Measurements from ENCODE around the gene KANK4. TPM values are rescaled to one million over a fixed set of nuclear protein-coding genes. Genes with fewer than 3 reads are reported as not detected.

KANK4 gene
- total RNA-seq, 1 experiment from 2014 or later, result 1.7 TPM

- Histone ChIP-seq H3F3A (ENCODE audit: insufficient read depth, low read depth) (no peaks in the 10 kb centered on the region; the same call in 1 of the 2 replicates), H2AFZ (no peak overlapping the region), H3K27ac (no peak overlapping the region), H3K4me3 (no peak overlapping the region), H3K9me3 (ENCODE audit: insufficient read depth, low read depth) (no peaks in the 10 kb centered on the region), H3K9me2 (ENCODE audit: insufficient read depth) (no peaks in the 10 kb centered on the region), H4K20me1 (ENCODE audit: insufficient read depth) (no peaks in the 10 kb centered on the region), H3K36me3 (ENCODE audit: low read depth) (no peaks in the 10 kb centered on the region), H3K4me1 (replicated peaks; ENCODE audit: insufficient read depth) (no peaks in the 10 kb centered on the region), H3K4me2 (no peak overlapping the region), H3K27me3 (ENCODE audit: insufficient read depth, low read depth) (no peaks in the 10 kb centered on the region), H3K79me2 (ENCODE audit: low read depth) (no peaks in the 10 kb centered on the region)
- intact Hi-C loops (cut with micrococcal nuclease; ENCODE audit: unreplicated experiment), result no loop called here
- no TSS peak for BruUV-seq (replicated peaks)
- ChIA-PET CTCF (no interaction called here), POLR2A (ENCODE audit: unreplicated experiment) (interaction anchor here (0.6 kb wide), 1 partner anchor 170 kb away, joined by 3 read pairs; no protein-coding TSS in a partner anchor)
- no peak for DNase-seq
- TF ChIP-seq EZH2 (IDR thresholded peaks at IDR 0.05; ENCODE audit: low read depth) (no peak), CTCF (conservative IDR thresholded peaks at IDR 0.05) (no peak)
These were observed 100.6 kb downstream of the KANK4 start for GRCh38 chr1:62218604-62219003.

GRCh38 chr1:62213075-62213914 is 105.9 kb downstream of the KANK4 start:
- H3K4me2 ChIP-seq, result no peak overlapping the region
- H3K9me2 ChIP-seq (ENCODE audit: insufficient read depth), result no peaks in the 10 kb centered on the region
- ChIA-PET CTCF (no interaction called here), POLR2A (ENCODE audit: unreplicated experiment) (interaction anchor here (0.8 kb wide), 1 partner anchor 29 kb away, joined by 7 read pairs; no protein-coding TSS in a partner anchor)
- no peak overlapping the region for H3K4me3 ChIP-seq
- peaks cover 7% of the 10 kb centered on the region; the same call in 1 of the 2 replicates for H3K4me1 ChIP-seq (replicated peaks; ENCODE audit: insufficient read depth)
- H3F3A ChIP-seq (ENCODE audit: insufficient read depth, low read depth), result peaks cover 9% of the 10 kb centered on the region
- TF ChIP-seq CTCF (conservative IDR thresholded peaks at IDR 0.05) (no peak), EZH2 (IDR thresholded peaks at IDR 0.05; ENCODE audit: low read depth) (no peak)
- no peak overlapping the region for H2AFZ ChIP-seq
- no peaks in the 10 kb centered on the region for H4K20me1 ChIP-seq (ENCODE audit: insufficient read depth)
- no peak for DNase-seq
- peaks cover 21% of the 10 kb centered on the region for H3K9me3 ChIP-seq (ENCODE audit: insufficient read depth, low read depth)
- H3K27ac ChIP-seq, result no peak overlapping the region
- no peaks in the 10 kb centered on the region for H3K27me3 ChIP-seq (ENCODE audit: insufficient read depth, low read depth)
- H3K79me2 ChIP-seq (ENCODE audit: low read depth), result no peaks in the 10 kb centered on the region
- intact Hi-C loops (cut with micrococcal nuclease; ENCODE audit: unreplicated experiment), result no loop called here
- no peaks in the 10 kb centered on the region for H3K36me3 ChIP-seq (ENCODE audit: low read depth)
- BruUV-seq (replicated peaks), result no TSS peak

- no peaks in the 10 kb centered on the region for H3K79me2 ChIP-seq (ENCODE audit: low read depth)
- peaks cover 7% of the 10 kb centered on the region; the same call in 1 of the 2 replicates for H3K4me1 ChIP-seq (replicated peaks; ENCODE audit: insufficient read depth)
- H4K20me1 ChIP-seq (ENCODE audit: insufficient read depth), result no peaks in the 10 kb centered on the region
- H3K36me3 ChIP-seq (ENCODE audit: low read depth), result no peaks in the 10 kb centered on the region
- H3F3A ChIP-seq (ENCODE audit: insufficient read depth, low read depth), result peaks cover 9% of the 10 kb centered on the region
- no peak overlapping the region for H3K4me3 ChIP-seq
- intact Hi-C loops (cut with micrococcal nuclease; ENCODE audit: unreplicated experiment), result no loop called here
- H3K27ac ChIP-seq, result no peak overlapping the region
- no peak for TF ChIP-seq EZH2 (IDR thresholded peaks at IDR 0.05; ENCODE audit: low read depth)
- no peak overlapping the region for H3K4me2 ChIP-seq
- ChIA-PET POLR2A (ENCODE audit: unreplicated experiment) (no interaction called here), CTCF (no interaction called here)
- no peaks in the 10 kb centered on the region for H3K27me3 ChIP-seq (ENCODE audit: insufficient read depth, low read depth)
- H3K9me3 ChIP-seq (ENCODE audit: insufficient read depth, low read depth), result peaks cover 21% of the 10 kb centered on the region
- no peak overlapping the region for H2AFZ ChIP-seq
- no TSS peak for BruUV-seq (replicated peaks)
- no peaks in the 10 kb centered on the region for H3K9me2 ChIP-seq (ENCODE audit: insufficient read depth)
- DNase-seq, result no peak
These were observed 106.8 kb downstream of the KANK4 start for GRCh38 chr1:62212411-62212810.
